ENCODE results near the gene RGS9BP. TPM values are rescaled to one million over a fixed set of nuclear protein-coding genes. Genes with fewer than 3 reads are reported as not detected.

RGS9BP gene
- total and polyA plus RNA-seq, 2 of the 13 experiments (the other 11 are each of a cell fraction or from before 2014, with no cell fraction given) = 0.01 TPM; not detected in 1

DNA sequence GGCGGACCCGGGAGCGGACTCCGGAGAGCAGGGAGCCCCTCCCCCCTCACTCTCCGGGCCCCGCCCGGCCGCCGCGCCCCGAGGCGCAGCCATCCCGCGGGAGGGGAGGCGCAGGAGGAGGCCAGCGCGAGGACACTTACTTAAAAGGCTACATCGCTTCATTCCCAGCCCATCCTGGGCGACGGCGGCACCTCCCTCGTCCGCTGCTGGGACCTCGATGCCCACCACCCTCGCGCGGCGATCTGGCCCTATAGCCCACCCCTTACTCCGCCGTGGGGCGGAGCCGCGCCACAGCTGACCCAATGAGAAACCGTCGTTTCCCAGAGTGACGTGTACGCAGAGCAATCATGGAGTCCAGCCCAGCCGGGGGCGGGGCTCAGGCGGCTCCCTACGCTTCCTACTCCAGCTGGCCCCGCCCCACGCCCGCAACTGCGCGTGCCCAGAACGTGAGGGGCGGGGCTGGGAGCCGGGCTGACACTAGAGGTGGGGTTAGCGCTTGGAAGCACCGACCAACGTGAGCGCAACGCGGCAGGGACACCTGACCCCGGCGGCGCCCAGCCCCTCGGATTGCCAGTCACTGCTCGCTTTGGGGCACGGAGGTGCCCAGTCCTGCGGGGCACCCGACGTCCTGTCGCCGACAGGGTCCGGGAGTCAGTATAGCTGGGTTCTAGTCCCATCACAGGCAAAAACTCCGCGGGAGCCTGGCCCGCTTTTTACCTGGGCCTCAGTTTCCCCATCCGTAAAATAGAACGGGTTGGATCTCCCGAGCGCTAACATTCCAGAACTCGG, 523 bp upstream of the RGS9BP start, which contains the start of gene ANKRD27 (continued):
- peak; percentile 63 for TF ChIP-seq HDAC1 (CRISPR knock-in tag; IDR thresholded peaks at IDR 0.05)
- no peak for TF ChIP-seq ZNF430 (CRISPR knock-in tag; IDR thresholded peaks at IDR 0.05)
- TF ChIP-seq KAT7 (CRISPR knock-in tag; IDR thresholded peaks at IDR 0.05; ENCODE audit: borderline replicate concordance) = no peak
- peak; percentile 60; the same call in 1 of the 2 replicates for TF ChIP-seq FOXJ3 (CRISPR knock-in tag; IDR thresholded peaks at IDR 0.05; ENCODE audit: borderline replicate concordance)
- no peak; the same call in 1 of the 2 replicates for TF ChIP-seq ZNF772 (CRISPR knock-in tag; IDR thresholded peaks at IDR 0.05)
- no peak for TF ChIP-seq ZFP36L2 (CRISPR knock-in tag; IDR thresholded peaks at IDR 0.05)
- no peak for TF ChIP-seq HMGA1 (CRISPR knock-in tag; conservative IDR thresholded peaks at IDR 0.05)
- no peak for TF ChIP-seq RFX3 (CRISPR knock-in tag; IDR thresholded peaks at IDR 0.05)
- TF ChIP-seq KDM1A (CRISPR knock-in tag; IDR thresholded peaks at IDR 0.05) = no peak
- TF ChIP-seq ARNTL (CRISPR knock-in tag; IDR thresholded peaks at IDR 0.05) = peak; percentile 57; the same call in 1 of the 2 replicates
- TF ChIP-seq, protein P1, sequence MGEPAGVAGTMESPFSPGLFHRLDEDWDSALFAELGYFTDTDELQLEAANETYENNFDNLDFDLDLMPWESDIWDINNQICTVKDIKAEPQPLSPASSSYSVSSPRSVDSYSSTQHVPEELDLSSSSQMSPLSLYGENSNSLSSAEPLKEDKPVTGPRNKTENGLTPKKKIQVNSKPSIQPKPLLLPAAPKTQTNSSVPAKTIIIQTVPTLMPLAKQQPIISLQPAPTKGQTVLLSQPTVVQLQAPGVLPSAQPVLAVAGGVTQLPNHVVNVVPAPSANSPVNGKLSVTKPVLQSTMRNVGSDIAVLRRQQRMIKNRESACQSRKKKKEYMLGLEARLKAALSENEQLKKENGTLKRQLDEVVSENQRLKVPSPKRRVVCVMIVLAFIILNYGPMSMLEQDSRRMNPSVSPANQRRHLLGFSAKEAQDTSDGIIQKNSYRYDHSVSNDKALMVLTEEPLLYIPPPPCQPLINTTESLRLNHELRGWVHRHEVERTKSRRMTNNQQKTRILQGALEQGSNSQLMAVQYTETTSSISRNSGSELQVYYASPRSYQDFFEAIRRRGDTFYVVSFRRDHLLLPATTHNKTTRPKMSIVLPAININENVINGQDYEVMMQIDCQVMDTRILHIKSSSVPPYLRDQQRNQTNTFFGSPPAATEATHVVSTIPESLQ (CRISPR knock-in tag; conservative IDR thresholded peaks at IDR 0.05) = no peak
- TF ChIP-seq SRY (CRISPR knock-in tag; IDR thresholded peaks at IDR 0.05) = 0 out of 2 replicates have a peak, but pooled peaks have one; percentile 49
- peak; percentile 22; the same call in 1 of the 2 replicates for TF ChIP-seq GATA4 (IDR thresholded peaks at IDR 0.05; ENCODE audit: borderline replicate concordance, low read depth)
- no peak for TF ChIP-seq TOE1 (CRISPR knock-in tag; IDR thresholded peaks at IDR 0.05)
- TF ChIP-seq ZSCAN20 (CRISPR knock-in tag; IDR thresholded peaks at IDR 0.05; ENCODE audit: borderline replicate concordance) = no peak
- no peak for TF ChIP-seq SMARCE1 (IDR thresholded peaks at IDR 0.05; ENCODE audit: borderline replicate concordance)
- TF ChIP-seq, protein P2, sequence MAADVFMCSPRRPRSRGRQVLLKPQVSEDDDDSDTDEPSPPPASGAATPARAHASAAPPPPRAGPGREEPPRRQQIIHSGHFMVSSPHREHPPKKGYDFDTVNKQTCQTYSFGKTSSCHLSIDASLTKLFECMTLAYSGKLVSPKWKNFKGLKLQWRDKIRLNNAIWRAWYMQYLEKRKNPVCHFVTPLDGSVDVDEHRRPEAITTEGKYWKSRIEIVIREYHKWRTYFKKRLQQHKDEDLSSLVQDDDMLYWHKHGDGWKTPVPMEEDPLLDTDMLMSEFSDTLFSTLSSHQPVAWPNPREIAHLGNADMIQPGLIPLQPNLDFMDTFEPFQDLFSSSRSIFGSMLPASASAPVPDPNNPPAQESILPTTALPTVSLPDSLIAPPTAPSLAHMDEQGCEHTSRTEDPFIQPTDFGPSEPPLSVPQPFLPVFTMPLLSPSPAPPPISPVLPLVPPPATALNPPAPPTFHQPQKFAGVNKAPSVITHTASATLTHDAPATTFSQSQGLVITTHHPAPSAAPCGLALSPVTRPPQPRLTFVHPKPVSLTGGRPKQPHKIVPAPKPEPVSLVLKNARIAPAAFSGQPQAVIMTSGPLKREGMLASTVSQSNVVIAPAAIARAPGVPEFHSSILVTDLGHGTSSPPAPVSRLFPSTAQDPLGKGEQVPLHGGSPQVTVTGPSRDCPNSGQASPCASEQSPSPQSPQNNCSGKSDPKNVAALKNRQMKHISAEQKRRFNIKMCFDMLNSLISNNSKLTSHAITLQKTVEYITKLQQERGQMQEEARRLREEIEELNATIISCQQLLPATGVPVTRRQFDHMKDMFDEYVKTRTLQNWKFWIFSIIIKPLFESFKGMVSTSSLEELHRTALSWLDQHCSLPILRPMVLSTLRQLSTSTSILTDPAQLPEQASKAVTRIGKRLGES (CRISPR knock-in tag; IDR thresholded peaks at IDR 0.05; ENCODE audit: borderline replicate concordance) = no peak
- TF ChIP-seq, protein P3, sequence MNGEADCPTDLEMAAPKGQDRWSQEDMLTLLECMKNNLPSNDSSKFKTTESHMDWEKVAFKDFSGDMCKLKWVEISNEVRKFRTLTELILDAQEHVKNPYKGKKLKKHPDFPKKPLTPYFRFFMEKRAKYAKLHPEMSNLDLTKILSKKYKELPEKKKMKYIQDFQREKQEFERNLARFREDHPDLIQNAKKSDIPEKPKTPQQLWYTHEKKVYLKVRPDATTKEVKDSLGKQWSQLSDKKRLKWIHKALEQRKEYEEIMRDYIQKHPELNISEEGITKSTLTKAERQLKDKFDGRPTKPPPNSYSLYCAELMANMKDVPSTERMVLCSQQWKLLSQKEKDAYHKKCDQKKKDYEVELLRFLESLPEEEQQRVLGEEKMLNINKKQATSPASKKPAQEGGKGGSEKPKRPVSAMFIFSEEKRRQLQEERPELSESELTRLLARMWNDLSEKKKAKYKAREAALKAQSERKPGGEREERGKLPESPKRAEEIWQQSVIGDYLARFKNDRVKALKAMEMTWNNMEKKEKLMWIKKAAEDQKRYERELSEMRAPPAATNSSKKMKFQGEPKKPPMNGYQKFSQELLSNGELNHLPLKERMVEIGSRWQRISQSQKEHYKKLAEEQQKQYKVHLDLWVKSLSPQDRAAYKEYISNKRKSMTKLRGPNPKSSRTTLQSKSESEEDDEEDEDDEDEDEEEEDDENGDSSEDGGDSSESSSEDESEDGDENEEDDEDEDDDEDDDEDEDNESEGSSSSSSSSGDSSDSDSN (CRISPR knock-in tag; IDR thresholded peaks at IDR 0.05) = peak; percentile 13; the same call in 1 of the 2 replicates
- no peak for TF ChIP-seq ZNF776 (CRISPR knock-in tag; IDR thresholded peaks at IDR 0.05)
- no peak for TF ChIP-seq KLF6 (CRISPR knock-in tag; IDR thresholded peaks at IDR 0.05)
- TF ChIP-seq ZFP41 (CRISPR knock-in tag; IDR thresholded peaks at IDR 0.05; ENCODE audit: borderline replicate concordance) = peak; percentile 42; the same call in 1 of the 2 replicates
- no peak for TF ChIP-seq ZNF75D (CRISPR knock-in tag; IDR thresholded peaks at IDR 0.05; ENCODE audit: borderline replicate concordance)
- TF ChIP-seq ZNF496 (CRISPR knock-in tag; IDR thresholded peaks at IDR 0.05; ENCODE audit: insufficient replicate concordance) = no peak
- no peak for TF ChIP-seq SAFB2 (CRISPR knock-in tag; IDR thresholded peaks at IDR 0.05; ENCODE audit: borderline replicate concordance, low read depth)

All from HepG2 (cell line).